Upper lobe of left lung (tissue), 6 donors: ENCODE results near the gene SERINC2. TPM values are rescaled to one million over a fixed set of nuclear protein-coding genes. Genes with fewer than 3 reads are reported as not detected.

Experiments
- ATAC-seq, 2 donors: fragments of 200-7000 bp; cut with Tn5 transposase; one replicate each; pipeline ENCODE4 v1.9.1; 2022; ENCODE audit warnings: mild to moderate bottlenecking in 2 of 2, moderate library complexity in 2 of 2; ENCODE audit not compliant: low FRiP score in 2 of 2
- DNase-seq, 2 donors: peaks; one replicate each; pipeline ENCODE4 v3.0.0-alpha.2; 2019 to 2020
- H3K27ac ChIP-seq, 4 donors: fragments of 200-600 bp; sonication (generic); one replicate each; pipeline ENCODE4 v1.5.1; 2016 to 2019
- H3K27me3 ChIP-seq, 4 donors: fragments of 200-600 bp; sonication (generic); one replicate each; pipeline ENCODE4 v1.5.1; 2017 to 2019
- H3K36me3 ChIP-seq, 4 donors: fragments of 200-600 bp; sonication (generic); one replicate each; pipeline ENCODE4 v1.5.1; 2016 to 2019
- H3K4me1 ChIP-seq, 4 donors: fragments of 200-600 bp; sonication (generic); one replicate each; pipeline ENCODE4 v1.5.1; 2018 to 2019
- H3K4me3 ChIP-seq, 4 donors: fragments of 200-600 bp; sonication (generic); one replicate each; pipeline ENCODE4 v1.5.1; 2017 to 2019; ENCODE audit warnings: mild to moderate bottlenecking in 2 of 4, moderate library complexity in 1 of 4
- H3K9me3 ChIP-seq, 4 donors: fragments of 200-600 bp; sonication (generic); one replicate each; pipeline ENCODE4 v1.5.1; 2018 to 2019
- CTCF ChIP-seq, 6 experiments: fragments of 450-650 bp in 4 of 6; fragments of 200-600 bp in 2 of 6; sonication (generic) in 2 of 6; IDR thresholded peaks; one replicate each; pipeline ENCODE4 v1.5.1; 2016 to 2019; ENCODE audit warnings: antibody characterized with exemption in 6 of 6
- EP300 ChIP-seq, 4 donors: sonication (generic); formaldehyde crosslinking; IDR thresholded peaks; one replicate each; pipeline ENCODE4 v1.5.1; 2017; ENCODE audit warnings: antibody characterized with exemption in 4 of 4, control low read depth in 2 of 4
- POLR2A ChIP-seq, 4 donors: fragments of 450-650 bp; IDR thresholded peaks; one replicate each; pipeline ENCODE4 v1.5.1; 2016 to 2017; ENCODE audit warnings: antibody characterized with exemption in 4 of 4, mild to moderate bottlenecking in 2 of 4
- POLR2AphosphoS5 ChIP-seq, 2 donors: sonication (generic); formaldehyde crosslinking; IDR thresholded peaks; one replicate each; pipeline ENCODE4 v1.5.1; 2017; ENCODE audit warnings: antibody characterized with exemption in 2 of 2
- WGBS, 2 donors: methylation state at CpG; one replicate each; pipeline ENCODE4 v1.1.5; 2017 to 2018; 5-methylcytosine and 5-hydroxymethylcytosine counted together
- total RNA-seq, 6 donors: library from RNA; depleted of rRNA in 4 of 6; stranded (reverse); fragments of >200 nt in 4 of 6; gene quantifications; one replicate each; pipeline versions ENCODE4 v1.1.0 to v1.2.1, GENCODE V29; 2016 to 2021
- donor health status: DM: no; HTN: no; CAD: no; lungs with moderate emphysema.
- donor health status: DM: no; HTN: yes; CAD: no; lungs with severe emphysema.

SERINC2 gene
- total RNA-seq, 6 donors from 2014 or later = 32.3 to 45.9 (median 42.1) TPM

- WGBS, 2 donors = 88 to 90% methylated on average over 15 to 20 of the region's 20 CpGs
- DNase-seq = peak; percentile 21 to 35
- Histone ChIP-seq H3K4me1 (no peaks in the 10 kb centered on the region), H3K27ac (no peak overlapping the region), H3K9me3 (no peaks in the 10 kb centered on the region), H3K27me3 (no peaks in the 10 kb centered on the region), H3K4me3 (no peak overlapping the region), H3K36me3 (peaks cover 0 to 6% (median 2%) of the 10 kb centered on the region in 4 donors)
- no peak for TF ChIP-seq POLR2A (IDR thresholded peaks at IDR 0.05)
- no peak for TF ChIP-seq POLR2AphosphoS5 (IDR thresholded peaks at IDR 0.05)
- TF ChIP-seq EP300 (IDR thresholded peaks at IDR 0.05) = no peak
- no peak for TF ChIP-seq CTCF (IDR thresholded peaks at IDR 0.05)
- ATAC-seq = no peak
These were observed 19.8 kb downstream of the SERINC2 start for GRCh38 chr1:31432592-31433395.

- Histone ChIP-seq H3K9me3 (no peaks in the 10 kb centered on the region), H3K27ac (no peak overlapping the region), H3K27me3 (no peaks in the 10 kb centered on the region), H3K4me3 (no peak overlapping the region), H3K4me1 (no peaks in the 10 kb centered on the region), H3K36me3 (peaks cover 0 to 6% (median 2%) of the 10 kb centered on the region in 4 donors)
- DNase-seq (peak in 1 of 2 donors; percentile 1), ATAC-seq (no peak)
- TF ChIP-seq EP300 (IDR thresholded peaks at IDR 0.05) = no peak
- TF ChIP-seq POLR2AphosphoS5 (IDR thresholded peaks at IDR 0.05) = no peak
- no peak for TF ChIP-seq CTCF (IDR thresholded peaks at IDR 0.05)
- TF ChIP-seq POLR2A (IDR thresholded peaks at IDR 0.05) = no peak
- WGBS, 2 donors = 88 to 94% methylated on average over 6 of the region's 6 CpGs
These were observed 20.4 kb downstream of the SERINC2 start for GRCh38 chr1:31433396-31433930.

- H3K4me3 ChIP-seq = no peak overlapping the region
- WGBS, 2 donors = 60 to 82% methylated on average over 9 to 20 of the region's 21 CpGs
- H3K36me3 ChIP-seq = peaks cover 0 to 4% (median 2%) of the 10 kb centered on the region in 4 donors
- H3K9me3 ChIP-seq = no peaks in the 10 kb centered on the region
- H3K4me1 ChIP-seq = no peaks in the 10 kb centered on the region
- TF ChIP-seq POLR2AphosphoS5 (IDR thresholded peaks at IDR 0.05) = no peak
- TF ChIP-seq EP300 (IDR thresholded peaks at IDR 0.05) = no peak
- no peak for TF ChIP-seq POLR2A (IDR thresholded peaks at IDR 0.05)
- no peak for TF ChIP-seq CTCF (IDR thresholded peaks at IDR 0.05)
- DNase-seq = peak; percentile 18 to 64
- ATAC-seq = peak in 1 of 2 donors; percentile 1
- H3K27me3 ChIP-seq = no peaks in the 10 kb centered on the region
- no peak overlapping the region for H3K27ac ChIP-seq
These were observed 21.3 kb downstream of the SERINC2 start for GRCh38 chr1:31434101-31434871.

GRCh38 chr1:31434979-31435378 is 22.0 kb downstream of the SERINC2 start:
- Histone ChIP-seq H3K4me1 (no peaks in the 10 kb centered on the region), H3K27ac (no peak overlapping the region), H3K4me3 (no peak overlapping the region), H3K27me3 (no peaks in the 10 kb centered on the region), H3K36me3 (peaks cover 0 to 3% (median 0%) of the 10 kb centered on the region in 4 donors), H3K9me3 (no peaks in the 10 kb centered on the region)
- TF ChIP-seq CTCF (IDR thresholded peaks at IDR 0.05) = no peak
- TF ChIP-seq POLR2A (IDR thresholded peaks at IDR 0.05) = no peak
- no peak for TF ChIP-seq POLR2AphosphoS5 (IDR thresholded peaks at IDR 0.05)
- no peak for TF ChIP-seq EP300 (IDR thresholded peaks at IDR 0.05)
- ATAC-seq (peak; percentile 23 to 47), DNase-seq (peak; percentile 21 to 76)
- WGBS, 2 donors = 80 to 95% methylated on average over 3 to 12 of the region's 12 CpGs
